Measurements from ENCODE around the gene RTL1. TPM values are rescaled to one million over a fixed set of nuclear protein-coding genes. Genes with fewer than 3 reads are reported as not detected.

RTL1 gene
- total and polyA plus RNA-seq, 2 donors (not counting 3 experiments of a cell fraction or from before 2014, with no cell fraction given), result not detected

- DNase-seq (ENCODE audit: low read depth, low spot score) (no peak), FAIRE-seq (no peak)
- Histone ChIP-seq H3K79me2 (ENCODE audit: control insufficient read depth, insufficient read depth, low read length) (no peaks in the 10 kb centered on the region), H3K9ac (replicated peaks; ENCODE audit: extremely low read depth, insufficient read depth, low read length) (no peak overlapping the region), H3K4me3 (replicated peaks in 1 of 3; ENCODE audit: insufficient read depth in 1 of 3, low read depth in 1 of 3, low read length in 3 of 3) (no peak overlapping the region), H3K27me3 (ENCODE audit: control insufficient read depth in 2 of 2, insufficient read depth in 2 of 2, low read length in 2 of 2) (no peaks in the 10 kb centered on the region), H3K9me1 (replicated peaks; ENCODE audit: control insufficient read depth, extremely low read depth, insufficient read depth, low read length) (no peaks in the 10 kb centered on the region), H4K20me1 (replicated peaks; ENCODE audit: control insufficient read depth, extremely low read depth, insufficient read depth, low read length) (no peaks in the 10 kb centered on the region), H3K9me3 (replicated peaks; ENCODE audit: control insufficient read depth, insufficient read depth, low read length) (no peaks in the 10 kb centered on the region), H3K36me3 (ENCODE audit: control insufficient read depth in 2 of 2, extremely low read depth in 1 of 2, insufficient read depth in 2 of 2, low read length in 2 of 2) (peaks cover 2 to 9% of the 10 kb centered on the region in 2 experiments), H2AFZ (ENCODE audit: low read depth, low read length) (no peak overlapping the region), H3K4me1 (ENCODE audit: control insufficient read depth, extremely low read depth, insufficient read depth, low read length) (no peaks in the 10 kb centered on the region), H3K4me2 (ENCODE audit: insufficient read depth, low read length) (no peak overlapping the region), H3K27ac (ENCODE audit: insufficient read depth, low read depth, low read length) (no peak overlapping the region)
- intact Hi-C loops (cut with micrococcal nuclease) (no loop called here), dilution Hi-C loops (cut with MboI; ENCODE audit: extremely low pct_ligation_motif_present, low sequenced_read_pairs) (no loop called here)
- ChIA-PET CTCF (interaction anchor here (0.6 kb wide), 1 partner anchor 245 kb away, joined by 4 read pairs; no protein-coding TSS in a partner anchor), POLR2A (no interaction called here)
- TF ChIP-seq JUN (IDR thresholded peaks at IDR 0.05; ENCODE audit: borderline replicate concordance, insufficient read depth, insufficient read length, low read depth) (no peak), POLR2AphosphoS5 (IDR thresholded peaks at IDR 0.05; ENCODE audit: insufficient read depth, low read depth, low read length) (no peak), MYC (IDR thresholded peaks at IDR 0.05; ENCODE audit: low read depth, low read length) (no peak)
- no TSS peak for BruUV-seq (replicated peaks)
Observed at GRCh38 chr14:100890061-100890850, 13.3 kb downstream of the RTL1 start.

- FAIRE-seq (no peak), DNase-seq (ENCODE audit: low read depth, low spot score) (no peak)
- no peak overlapping the region for H3K4me2 ChIP-seq (ENCODE audit: insufficient read depth, low read length)
- TF ChIP-seq JUN (IDR thresholded peaks at IDR 0.05; ENCODE audit: borderline replicate concordance, insufficient read depth, insufficient read length, low read depth) (no peak), FOS (IDR thresholded peaks at IDR 0.05; ENCODE audit: borderline replicate concordance, insufficient read depth, low read length) (no peak), CTCF (IDR thresholded peaks at IDR 0.05; ENCODE audit: extremely low read depth in 1 of 2, insufficient read depth in 1 of 2, low read depth in 1 of 2, low read length in 2 of 2) (no peak), POLR2A (IDR thresholded peaks at IDR 0.05; ENCODE audit: low read depth, low read length) (no peak), EZH2 (IDR thresholded peaks at IDR 0.05; ENCODE audit: borderline replicate concordance, low read depth, low read length, severe bottlenecking) (no peak), MAX (IDR thresholded peaks at IDR 0.05; ENCODE audit: insufficient read depth, insufficient read length) (no peak), POLR2AphosphoS5 (IDR thresholded peaks at IDR 0.05; ENCODE audit: insufficient read depth, low read depth, low read length) (no peak), GATA2 (IDR thresholded peaks at IDR 0.05; ENCODE audit: insufficient read depth, insufficient read length, low read depth, low read length) (no peak), MYC (IDR thresholded peaks at IDR 0.05; ENCODE audit: low read depth, low read length) (no peak)
- no peaks in the 10 kb centered on the region for H3K27me3 ChIP-seq (ENCODE audit: control insufficient read depth in 2 of 2, insufficient read depth in 2 of 2, low read length in 2 of 2)
- H3K4me1 ChIP-seq (ENCODE audit: control insufficient read depth, extremely low read depth, insufficient read depth, low read length), result no peaks in the 10 kb centered on the region
- H3K4me3 ChIP-seq (replicated peaks in 1 of 3; ENCODE audit: insufficient read depth in 1 of 3, low read depth in 1 of 3, low read length in 3 of 3), result no peak overlapping the region
- H3K9me3 ChIP-seq (replicated peaks; ENCODE audit: control insufficient read depth, insufficient read depth, low read length), result no peaks in the 10 kb centered on the region
- no peaks in the 10 kb centered on the region for H3K9me1 ChIP-seq (replicated peaks; ENCODE audit: control insufficient read depth, extremely low read depth, insufficient read depth, low read length)
- no TSS peak for BruUV-seq (replicated peaks)
- no peak overlapping the region for H3K9ac ChIP-seq (replicated peaks; ENCODE audit: extremely low read depth, insufficient read depth, low read length)
- intact Hi-C loops (cut with micrococcal nuclease) (no loop called here), dilution Hi-C loops (cut with MboI; ENCODE audit: extremely low pct_ligation_motif_present, low sequenced_read_pairs) (no loop called here)
- H3K36me3 ChIP-seq (ENCODE audit: control insufficient read depth in 2 of 2, extremely low read depth in 1 of 2, insufficient read depth in 2 of 2, low read length in 2 of 2), result peaks cover 2 to 9% of the 10 kb centered on the region in 2 experiments
- no peak overlapping the region for H2AFZ ChIP-seq (ENCODE audit: low read depth, low read length)
- no peak overlapping the region for H3K27ac ChIP-seq (ENCODE audit: insufficient read depth, low read depth, low read length)
- H4K20me1 ChIP-seq (replicated peaks; ENCODE audit: control insufficient read depth, extremely low read depth, insufficient read depth, low read length), result no peaks in the 10 kb centered on the region
- ChIA-PET CTCF (interaction anchor here (0.6 kb wide), 1 partner anchor 244 kb away, joined by 4 read pairs; no protein-coding TSS in a partner anchor), POLR2A (no interaction called here)
- H3K79me2 ChIP-seq (ENCODE audit: control insufficient read depth, insufficient read depth, low read length), result no peaks in the 10 kb centered on the region
Observed at GRCh38 chr14:100889641-100890040, 13.9 kb downstream of the RTL1 start.

All from endothelial cell of umbilical vein (primary cell).